Uterus (tissue), 2 donors: Measurements from ENCODE around the gene INS.

Experiments
- POLR2A ChIP-seq, 2 donors: fragments of 450-650 bp; IDR thresholded peaks; one replicate each; pipeline ENCODE4 v1.6.1; 2016; ENCODE audit warnings: antibody characterized with exemption in 2 of 2, mild to moderate bottlenecking in 1 of 2, moderate library complexity in 1 of 2
- TF ChIP-seq, protein P1 (sequence below), 4 experiments: fragments of 200-600 bp in 2 of 4; fragments of 450-650 bp in 2 of 4; sonication (generic) in 2 of 4; IDR thresholded peaks; one replicate each; pipeline ENCODE4 v1.5.1; 2016 to 2019; ENCODE audit warnings: antibody characterized with exemption in 4 of 4, mild to moderate bottlenecking in 2 of 4, moderate library complexity in 1 of 4

- TF ChIP-seq POLR2A (IDR thresholded peaks at IDR 0.05): no peak
- TF ChIP-seq, protein P1, sequence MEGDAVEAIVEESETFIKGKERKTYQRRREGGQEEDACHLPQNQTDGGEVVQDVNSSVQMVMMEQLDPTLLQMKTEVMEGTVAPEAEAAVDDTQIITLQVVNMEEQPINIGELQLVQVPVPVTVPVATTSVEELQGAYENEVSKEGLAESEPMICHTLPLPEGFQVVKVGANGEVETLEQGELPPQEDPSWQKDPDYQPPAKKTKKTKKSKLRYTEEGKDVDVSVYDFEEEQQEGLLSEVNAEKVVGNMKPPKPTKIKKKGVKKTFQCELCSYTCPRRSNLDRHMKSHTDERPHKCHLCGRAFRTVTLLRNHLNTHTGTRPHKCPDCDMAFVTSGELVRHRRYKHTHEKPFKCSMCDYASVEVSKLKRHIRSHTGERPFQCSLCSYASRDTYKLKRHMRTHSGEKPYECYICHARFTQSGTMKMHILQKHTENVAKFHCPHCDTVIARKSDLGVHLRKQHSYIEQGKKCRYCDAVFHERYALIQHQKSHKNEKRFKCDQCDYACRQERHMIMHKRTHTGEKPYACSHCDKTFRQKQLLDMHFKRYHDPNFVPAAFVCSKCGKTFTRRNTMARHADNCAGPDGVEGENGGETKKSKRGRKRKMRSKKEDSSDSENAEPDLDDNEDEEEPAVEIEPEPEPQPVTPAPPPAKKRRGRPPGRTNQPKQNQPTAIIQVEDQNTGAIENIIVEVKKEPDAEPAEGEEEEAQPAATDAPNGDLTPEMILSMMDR (IDR thresholded peaks at IDR 0.05): no peak
Measured at GRCh38 chr11:2182075-2182474, 21.1 kb upstream of the INS start.
